Measurements from ENCODE around the gene CALD1.

The CALD1 gene

DNA sequence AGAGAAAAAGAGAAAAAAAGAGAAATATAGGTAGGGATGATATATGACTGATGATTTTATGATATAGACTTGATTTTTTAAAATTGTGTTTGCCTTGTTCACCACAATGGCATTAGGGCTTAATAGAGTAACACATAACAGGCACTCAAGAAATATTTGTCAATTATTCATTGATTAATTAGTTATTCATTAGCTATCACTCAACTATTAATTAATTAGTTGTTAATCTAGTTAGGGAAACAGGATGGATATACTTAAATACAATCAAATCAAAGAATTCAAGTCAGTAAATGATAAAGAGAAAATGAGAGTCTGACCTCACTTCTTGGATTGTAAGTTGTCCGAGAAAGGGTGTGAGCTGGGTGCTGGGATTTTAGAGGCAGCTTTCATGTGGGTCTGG, 15.1 kb upstream of the CALD1 start:
- DNase-seq (ENCODE audit: low spot score), result no peak

DNA sequence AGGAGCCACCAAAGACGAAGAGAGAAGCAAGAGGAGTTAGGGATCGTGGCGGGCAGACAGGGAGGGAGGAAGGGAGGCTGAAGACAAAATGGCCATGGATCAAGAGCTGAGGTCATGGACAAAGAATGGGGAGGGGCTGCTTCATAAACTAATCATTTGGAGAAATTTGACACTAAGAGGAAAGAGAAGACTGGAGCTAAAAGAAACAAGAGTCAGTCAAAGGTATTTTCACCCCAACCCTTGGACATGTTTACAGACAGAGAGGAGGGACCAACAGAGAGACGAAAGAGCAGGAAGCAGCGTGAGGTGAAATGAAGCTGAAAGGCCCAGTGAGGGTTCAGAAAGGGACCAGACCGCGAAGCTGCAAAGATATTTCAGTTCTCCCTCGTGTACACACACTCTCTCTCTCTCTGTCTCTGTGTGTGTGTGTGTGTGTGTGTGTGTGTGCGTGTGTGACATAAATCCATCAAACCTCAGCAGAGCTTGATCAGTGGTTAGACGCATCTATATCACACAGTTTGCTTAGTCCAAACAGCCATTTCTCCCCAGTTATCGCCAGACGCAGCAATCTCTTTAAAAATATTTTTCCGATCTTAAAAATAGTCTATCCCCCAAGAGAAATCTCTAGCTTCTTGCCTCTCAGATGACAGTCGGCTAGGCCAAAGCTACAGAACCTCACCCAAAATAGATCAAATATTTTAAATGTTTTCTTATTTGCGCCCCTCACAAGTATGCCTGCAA, 12.5 kb upstream of the CALD1 start:
- DNase-seq (ENCODE audit: low spot score), result no peak

DNA sequence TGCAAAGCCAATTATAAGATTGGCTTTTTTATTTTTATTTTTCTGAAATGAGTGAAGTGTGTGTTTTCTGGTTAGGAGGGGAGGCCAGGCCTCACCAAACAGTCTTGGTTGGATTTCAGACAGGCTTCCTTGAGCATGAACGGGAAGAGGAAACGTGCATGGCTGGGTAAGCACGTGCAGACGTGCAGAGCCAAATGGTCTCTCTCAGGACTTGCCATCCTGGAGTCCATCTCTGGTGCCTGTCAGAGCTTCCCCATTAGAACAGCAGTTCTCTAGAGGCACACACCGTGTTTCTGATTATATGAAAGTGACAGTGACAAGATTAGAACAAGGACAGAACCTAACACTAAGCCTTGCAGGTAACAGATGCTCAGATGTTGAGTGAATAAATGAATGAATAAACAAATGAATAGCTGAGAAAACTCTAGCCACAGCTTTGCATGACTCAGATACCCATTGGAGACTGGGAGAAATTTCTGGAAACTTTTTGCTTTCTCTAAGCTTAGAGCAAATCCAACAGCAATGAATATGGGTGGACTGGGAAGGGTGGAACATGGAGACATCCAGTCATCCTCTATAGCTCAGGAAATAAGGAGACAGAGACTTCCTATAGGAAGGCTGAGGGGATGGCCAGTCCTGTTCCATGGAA, 11.8 kb upstream of the CALD1 start:
- no peak for DNase-seq (ENCODE audit: low spot score)

GRCh38 chr7:134768243-134768642, 11.2 kb upstream of the CALD1 start:
- no peak for DNase-seq (ENCODE audit: low spot score)

- no peak for DNase-seq (ENCODE audit: low spot score)
These were observed 8.8 kb upstream of the CALD1 start for GRCh38 chr7:134770676-134771075.

DNA sequence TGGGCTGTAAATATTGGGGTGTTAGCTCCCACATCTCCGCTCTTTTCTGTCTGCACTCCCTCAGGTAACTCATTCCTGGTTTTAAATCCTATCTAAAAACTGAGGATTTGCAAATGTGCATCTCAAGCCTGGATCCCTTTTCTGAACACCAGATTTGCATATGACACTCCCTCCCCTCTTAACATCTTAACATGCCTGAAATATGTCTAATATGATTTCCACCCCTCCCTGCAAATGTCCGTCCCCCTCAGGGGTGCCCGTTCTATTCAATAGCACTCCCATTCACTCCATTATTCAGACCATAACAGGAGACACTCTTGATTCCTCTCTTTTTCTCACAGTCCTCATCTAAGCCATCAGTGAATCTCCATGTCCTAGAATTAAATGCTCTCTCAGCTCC, 8.3 kb upstream of the CALD1 start:
- no peak for DNase-seq (ENCODE audit: low spot score)

GRCh38 chr7:134771889-134772288, 7.5 kb upstream of the CALD1 start:
- no peak for DNase-seq (ENCODE audit: low spot score)

DNA sequence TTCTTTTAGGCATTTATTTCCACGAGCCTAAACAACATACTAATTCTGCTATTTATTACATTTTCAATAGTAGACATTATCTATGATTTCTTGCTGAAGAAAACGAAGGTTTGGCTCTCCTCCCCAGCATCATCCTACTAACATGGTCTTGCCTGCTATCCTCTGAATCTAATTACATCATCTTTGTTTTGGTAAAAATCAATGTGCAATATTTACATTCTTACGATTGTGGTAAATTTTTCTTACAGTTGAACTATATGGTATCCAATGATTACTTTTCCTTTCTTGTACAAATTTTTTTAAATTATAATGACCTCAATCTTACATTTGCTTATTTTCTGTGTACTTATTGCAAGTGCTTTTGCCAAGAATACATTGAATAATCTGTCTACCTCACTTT, 7.0 kb upstream of the CALD1 start:
- no peak for DNase-seq (ENCODE audit: low spot score)

- no peak for DNase-seq (ENCODE audit: low spot score)
These were observed 6.3 kb upstream of the CALD1 start for GRCh38 chr7:134773164-134773563.

DNA sequence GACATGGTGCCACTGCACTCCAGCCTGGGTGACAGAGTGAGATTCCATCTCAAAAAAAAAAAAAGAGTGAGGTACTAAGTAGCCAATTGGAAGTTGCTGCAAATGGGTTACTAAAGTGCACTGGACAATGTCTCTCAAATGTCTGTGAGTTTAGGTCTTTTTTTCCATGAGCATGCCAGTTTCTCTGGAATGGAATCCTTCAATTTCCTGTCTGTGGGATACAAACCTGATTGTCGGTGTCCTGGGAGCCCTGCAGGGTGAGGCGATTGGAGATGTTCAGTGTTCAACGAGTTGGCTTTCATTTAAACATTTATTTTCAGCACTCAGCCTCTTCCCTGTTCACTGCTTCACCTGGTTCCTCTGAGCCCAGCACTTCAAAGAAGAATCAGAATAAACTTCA, 5.3 kb upstream of the CALD1 start:
- no peak for DNase-seq (ENCODE audit: low spot score)

- no peak for DNase-seq (ENCODE audit: low spot score)
These were observed 2.0 kb upstream of the CALD1 start for GRCh38 chr7:134777470-134777869.

DNA sequence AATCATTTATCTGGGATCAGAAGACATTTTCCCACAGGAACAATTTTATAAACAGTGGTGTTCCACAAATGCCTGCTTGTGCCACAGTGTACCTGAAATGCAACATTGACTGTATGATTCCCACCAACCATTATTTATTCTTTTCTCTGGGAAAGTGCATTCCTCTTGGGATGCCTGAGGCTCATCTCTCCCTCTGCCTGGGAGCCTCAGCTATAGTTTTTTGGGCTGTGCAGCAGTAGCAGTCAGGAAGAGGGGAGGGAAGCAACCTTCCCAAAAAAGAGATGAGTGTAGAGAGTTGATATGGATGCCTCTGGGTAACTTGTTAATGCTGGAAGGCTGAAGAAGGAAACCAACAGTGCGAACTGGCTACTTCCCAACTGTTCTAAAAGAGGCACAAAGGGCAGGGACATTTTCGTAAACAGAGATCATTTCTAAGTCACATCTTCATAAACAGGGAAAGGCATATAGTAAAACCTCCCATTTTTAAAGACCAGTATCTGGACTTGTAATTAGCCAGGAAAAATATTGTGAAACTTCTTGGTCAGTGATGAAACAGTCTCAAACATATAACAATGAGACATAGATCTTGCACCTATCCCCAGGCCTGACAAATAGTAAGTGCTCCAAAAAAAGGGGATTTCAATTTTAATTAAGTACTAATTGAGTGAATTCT, 1.4 kb upstream of the CALD1 start:
- no peak for DNase-seq (ENCODE audit: low spot score)

GRCh38 chr7:134779741-134780065, 269 bp downstream of the CALD1 start:
- DNase-seq (ENCODE audit: low spot score), result no peak

- no peak for DNase-seq (ENCODE audit: low spot score)
These were observed 863 bp downstream of the CALD1 start for GRCh38 chr7:134780166-134780828.

GRCh38 chr7:134781171-134781570, 1.7 kb downstream of the CALD1 start:
- no peak for DNase-seq (ENCODE audit: low spot score)

DNA sequence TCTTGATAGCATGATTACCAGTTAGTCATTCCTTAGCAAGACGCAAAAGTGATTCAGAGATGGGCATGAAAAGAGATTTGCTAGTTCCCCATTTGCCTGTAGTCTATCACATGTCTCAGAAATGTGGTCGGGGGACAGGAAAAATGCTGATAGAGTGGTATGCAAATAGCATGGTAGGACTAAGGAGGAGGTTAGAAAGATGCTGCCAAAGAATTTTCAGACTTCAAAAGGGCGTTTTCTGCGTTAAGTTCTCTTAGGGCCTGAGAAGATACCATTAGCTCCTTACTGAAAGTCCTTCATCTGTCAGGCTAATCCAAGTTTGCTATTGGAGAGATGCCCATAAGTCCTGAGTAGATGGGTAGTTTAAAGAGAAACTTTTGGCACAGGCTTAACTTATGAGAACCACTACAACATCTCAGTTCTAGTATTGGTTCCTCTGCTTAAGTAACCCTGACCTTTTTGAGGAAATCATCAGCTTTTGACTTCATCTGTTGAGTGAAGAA, 2.7 kb downstream of the CALD1 start:
- DNase-seq (ENCODE audit: low spot score), result no peak

DNA sequence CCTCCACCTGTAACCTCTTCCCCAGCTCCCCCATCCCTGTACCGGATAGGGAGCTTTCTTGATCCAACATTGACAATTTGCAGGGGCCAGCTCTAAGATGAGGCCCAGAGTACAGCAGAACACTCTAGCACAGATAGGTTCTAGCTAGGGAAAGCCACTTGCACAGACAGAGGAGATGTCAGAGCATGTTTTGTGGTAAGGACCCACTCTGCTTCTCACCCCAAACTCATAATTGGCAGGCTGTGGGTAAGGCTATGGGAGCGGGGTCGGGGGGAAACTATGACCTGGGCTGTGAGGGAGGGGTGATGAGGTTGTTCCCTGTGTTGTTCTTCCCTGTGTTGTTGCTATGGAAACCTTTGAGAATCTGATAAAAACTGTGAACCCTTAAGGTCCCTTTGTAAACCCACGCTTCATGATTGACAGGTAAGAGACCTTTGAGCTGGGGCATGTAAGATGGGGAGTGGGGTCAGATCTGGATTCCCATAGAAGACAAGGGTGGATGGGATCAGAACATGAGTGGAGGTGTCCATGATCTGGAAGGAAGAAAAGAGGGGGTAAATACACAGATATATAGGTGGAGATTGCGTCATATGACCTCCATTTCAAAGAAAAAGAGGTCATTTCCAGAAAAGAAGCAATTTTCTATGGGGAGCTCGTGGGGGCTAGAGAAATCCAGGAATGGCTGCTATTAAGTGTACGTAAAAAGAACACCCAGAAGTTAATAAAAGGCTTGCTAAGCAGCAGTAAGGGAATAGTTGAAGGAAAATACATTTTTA, 4.0 kb downstream of the CALD1 start:
- DNase-seq (ENCODE audit: low spot score), result no peak

- no peak for DNase-seq (ENCODE audit: low spot score)
These were observed 5.0 kb downstream of the CALD1 start for GRCh38 chr7:134784251-134785049.

GRCh38 chr7:134785842-134786241, 6.4 kb downstream of the CALD1 start:
- no peak for DNase-seq (ENCODE audit: low spot score)

DNA sequence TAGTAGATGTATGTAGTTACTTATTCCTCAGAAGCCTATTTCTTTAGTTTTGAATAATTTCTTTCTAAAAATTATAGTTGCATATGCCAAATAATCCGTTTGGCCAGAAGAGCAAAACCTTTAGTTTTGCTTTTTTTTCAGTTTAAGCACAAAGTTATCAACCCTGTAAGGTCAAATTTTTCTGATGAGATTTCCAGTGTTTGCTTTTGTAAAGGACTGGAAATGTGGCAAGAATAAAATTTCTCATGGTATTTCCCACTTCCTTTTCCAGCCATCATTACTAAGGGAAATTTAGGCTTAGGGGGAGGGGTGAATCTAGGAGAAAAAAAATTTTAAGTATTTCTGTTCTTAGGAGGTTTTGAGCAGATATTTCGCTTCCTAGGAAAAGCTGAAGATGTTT, 7.6 kb downstream of the CALD1 start:
- DNase-seq (ENCODE audit: low spot score), result no peak

GRCh38 chr7:134787720-134788119, 8.3 kb downstream of the CALD1 start:
- no peak for DNase-seq (ENCODE audit: low spot score)
